SJCRH30 (cell line): ENCODE results near the gene EP400. TPM values are rescaled to one million over a fixed set of nuclear protein-coding genes. Genes with fewer than 3 reads are reported as not detected.

ENCODE experiments used
- DNase-seq, 2 experiments: peaks; one replicate each; pipeline ENCODE4 v3.0.0-alpha.2; 2015 to 2020
- H3K27ac ChIP-seq: fragments of 250-450 bp; sonication (Bioruptor Pico); 2 replicates; pipeline ENCODE4 v1.5.1; 2020; ENCODE audit warnings: mild to moderate bottlenecking, moderate library complexity
- H3K27me3 ChIP-seq: fragments of 250-450 bp; sonication (Bioruptor Pico); 2 replicates; pipeline ENCODE4 v1.5.1; 2020; ENCODE audit warnings: mild to moderate bottlenecking, moderate library complexity
- H3K36me3 ChIP-seq: fragments of 250-450 bp; sonication (Bioruptor Pico); 2 replicates; pipeline ENCODE4 v1.5.1; 2020; ENCODE audit warnings: mild to moderate bottlenecking, moderate library complexity
- H3K4me1 ChIP-seq: fragments of 250-450 bp; sonication (Bioruptor Pico); 2 replicates; pipeline ENCODE4 v1.5.1; 2020; ENCODE audit warnings: mild to moderate bottlenecking, moderate library complexity
- H3K4me3 ChIP-seq: fragments of 250-450 bp; sonication (Bioruptor Pico); 2 replicates; pipeline ENCODE4 v1.5.1; 2020; ENCODE audit warnings: mild to moderate bottlenecking, moderate library complexity
- H3K9me3 ChIP-seq: fragments of 250-450 bp; sonication (Bioruptor Pico); replicated peaks from 2 replicates; pipeline ENCODE4 v1.5.1; 2020; ENCODE audit warnings: mild to moderate bottlenecking, moderate library complexity
- total RNA-seq: library from RNA; depleted of rRNA; stranded (reverse); fragments of >200 nt; shearing (Covaris generic); gene quantifications from 2 replicates; pipeline ENCODE4 v1.2.3, GENCODE V29; 2014

Gene EP400
- total RNA-seq, 1 experiment from 2014 or later, result 17.0 TPM

- Histone ChIP-seq H3K9me3 (no peaks in the 10 kb centered on the region), H3K4me1 (peaks cover 33% of the 10 kb centered on the region), H3K27me3 (no peaks in the 10 kb centered on the region), H3K36me3 (peaks cover 37% of the 10 kb centered on the region), H3K27ac (peak overlapping the region; percentile 94), H3K4me3 (peak overlapping the region; percentile 8; the same call in 1 of the 2 replicates)
- DNase-seq, result peak in 1 of 2 experiments; percentile 79
These were observed 41.2 kb downstream of the EP400 start for GRCh38 chr12:131990980-131991305.

- H3K4me1 ChIP-seq, result peaks cover 33% of the 10 kb centered on the region
- H3K4me3 ChIP-seq, result no peak overlapping the region
- no peaks in the 10 kb centered on the region for H3K27me3 ChIP-seq
- H3K27ac ChIP-seq, result peak overlapping the region; percentile 94
- H3K36me3 ChIP-seq, result peaks cover 36% of the 10 kb centered on the region
- no peaks in the 10 kb centered on the region for H3K9me3 ChIP-seq
- DNase-seq, result peak; percentile 12 to 14
These were observed 42.2 kb downstream of the EP400 start for GRCh38 chr12:131991816-131992430.

- Histone ChIP-seq H3K27me3 (no peaks in the 10 kb centered on the region), H3K4me1 (peaks cover 26% of the 10 kb centered on the region), H3K9me3 (no peaks in the 10 kb centered on the region), H3K36me3 (peaks cover 33% of the 10 kb centered on the region), H3K27ac (no peak overlapping the region), H3K4me3 (no peak overlapping the region)
- no peak for DNase-seq
These were observed 44.8 kb downstream of the EP400 start for GRCh38 chr12:131994589-131994988.

- Histone ChIP-seq H3K9me3 (no peaks in the 10 kb centered on the region), H3K4me3 (no peak overlapping the region), H3K36me3 (peaks cover 24% of the 10 kb centered on the region), H3K4me1 (no peaks in the 10 kb centered on the region; the same call in 1 of the 2 replicates), H3K27me3 (no peaks in the 10 kb centered on the region), H3K27ac (no peak overlapping the region)
- no peak for DNase-seq
These were observed 50.6 kb downstream of the EP400 start for GRCh38 chr12:132000286-132000872.

GRCh38 chr12:132003846-132004245 lies 54.1 kb downstream of the EP400 start:
- no peaks in the 10 kb centered on the region; the same call in 1 of the 2 replicates for H3K4me1 ChIP-seq

GRCh38 chr12:132004946-132005345 lies 55.2 kb downstream of the EP400 start:
- DNase-seq, result no peak
- no peaks in the 10 kb centered on the region for H3K27me3 ChIP-seq
- H3K4me1 ChIP-seq, result no peaks in the 10 kb centered on the region; the same call in 1 of the 2 replicates
- no peak overlapping the region for H3K27ac ChIP-seq
- H3K4me3 ChIP-seq, result no peak overlapping the region
- peaks cover 30% of the 10 kb centered on the region for H3K36me3 ChIP-seq
- H3K9me3 ChIP-seq, result no peaks in the 10 kb centered on the region

More at GRCh38 chr12:132003846-132004245, 54.1 kb downstream of the EP400 start:
- H3K9me3 ChIP-seq, result no peaks in the 10 kb centered on the region
- H3K27ac ChIP-seq, result no peak overlapping the region
- no peaks in the 10 kb centered on the region for H3K27me3 ChIP-seq
- peaks cover 30% of the 10 kb centered on the region for H3K36me3 ChIP-seq
- H3K4me3 ChIP-seq, result no peak overlapping the region
- DNase-seq, result no peak

GRCh38 chr12:132006056-132006680 lies 56.4 kb downstream of the EP400 start:
- no peak for DNase-seq
- Histone ChIP-seq H3K27ac (no peak overlapping the region), H3K36me3 (peaks cover 23% of the 10 kb centered on the region), H3K9me3 (no peaks in the 10 kb centered on the region), H3K27me3 (no peaks in the 10 kb centered on the region), H3K4me3 (no peak overlapping the region), H3K4me1 (no peaks in the 10 kb centered on the region; the same call in 1 of the 2 replicates)

- H3K36me3 ChIP-seq, result peaks cover 26% of the 10 kb centered on the region
- no peaks in the 10 kb centered on the region; the same call in 1 of the 2 replicates for H3K4me1 ChIP-seq
- DNase-seq, result no peak
- H3K27me3 ChIP-seq, result no peaks in the 10 kb centered on the region
- H3K4me3 ChIP-seq, result no peak overlapping the region
- H3K27ac ChIP-seq, result no peak overlapping the region
- H3K9me3 ChIP-seq, result no peaks in the 10 kb centered on the region
These were observed 57.3 kb downstream of the EP400 start for GRCh38 chr12:132007041-132007440.

- no peak for DNase-seq
- no peaks in the 10 kb centered on the region for H3K4me1 ChIP-seq
- no peak overlapping the region for H3K27ac ChIP-seq
- H3K9me3 ChIP-seq, result no peaks in the 10 kb centered on the region
- H3K36me3 ChIP-seq, result peaks cover 40% of the 10 kb centered on the region
- no peak overlapping the region for H3K4me3 ChIP-seq
- H3K27me3 ChIP-seq, result no peaks in the 10 kb centered on the region
These were observed 59.7 kb downstream of the EP400 start for GRCh38 chr12:132009336-132009859.

GRCh38 chr12:132012919-132013568 lies 63.3 kb downstream of the EP400 start:
- Histone ChIP-seq H3K27me3 (no peaks in the 10 kb centered on the region), H3K27ac (no peak overlapping the region), H3K9me3 (no peaks in the 10 kb centered on the region), H3K4me1 (no peaks in the 10 kb centered on the region), H3K36me3 (peaks cover 43% of the 10 kb centered on the region), H3K4me3 (no peak overlapping the region)
- DNase-seq, result no peak

GRCh38 chr12:132014092-132014914 lies 64.6 kb downstream of the EP400 start:
- no peak overlapping the region for H3K27ac ChIP-seq
- no peaks in the 10 kb centered on the region for H3K27me3 ChIP-seq
- H3K4me3 ChIP-seq, result no peak overlapping the region
- H3K9me3 ChIP-seq, result no peaks in the 10 kb centered on the region
- no peaks in the 10 kb centered on the region for H3K4me1 ChIP-seq
- DNase-seq, result no peak
- peaks cover 56% of the 10 kb centered on the region for H3K36me3 ChIP-seq

- no peak overlapping the region for H3K27ac ChIP-seq
- H3K9me3 ChIP-seq, result no peaks in the 10 kb centered on the region
- no peak for DNase-seq
- H3K27me3 ChIP-seq, result no peaks in the 10 kb centered on the region
- no peaks in the 10 kb centered on the region for H3K4me1 ChIP-seq
- peaks cover 59% of the 10 kb centered on the region for H3K36me3 ChIP-seq
- H3K4me3 ChIP-seq, result no peak overlapping the region
These were observed 65.2 kb downstream of the EP400 start for GRCh38 chr12:132014915-132015280.

GRCh38 chr12:132015686-132016430 lies 66.1 kb downstream of the EP400 start:
- Histone ChIP-seq H3K36me3 (peaks cover 57% of the 10 kb centered on the region), H3K9me3 (no peaks in the 10 kb centered on the region), H3K4me3 (no peak overlapping the region), H3K4me1 (no peaks in the 10 kb centered on the region), H3K27me3 (no peaks in the 10 kb centered on the region), H3K27ac (no peak overlapping the region)
- no peak for DNase-seq
